K562 (cell line): Measurements from ENCODE around the gene CPT1B. TPM values are rescaled to one million over a fixed set of nuclear protein-coding genes. Genes with fewer than 3 reads are reported as not detected.

ENCODE experiments used
- GABPB1 ChIP-seq: sonication (generic); formaldehyde crosslinking; IDR thresholded peaks from 2 replicates; pipeline ENCODE4 v1.8.0; 2022; ENCODE audit warnings: mild to moderate bottlenecking, missing genetic modification reagents
- MAFK ChIP-seq: IDR thresholded peaks from 2 replicates; pipeline ENCODE4 v1.6.1; 2011; ENCODE audit warnings: low read length, improper control_type of control experiment
- MAZ ChIP-seq, 2 experiments: fragments of 450-650 bp in 1 of 2; sonication (generic) in 1 of 2; formaldehyde crosslinking; IDR thresholded peaks in 1 of 2; conservative IDR thresholded peaks in 1 of 2; 2 replicates each; pipeline versions ENCODE4 v1.4.0 to v1.5.0; 2020; ENCODE audit warnings: mild to moderate bottlenecking in 1 of 2, missing genetic modification reagents in 1 of 2
- MNT ChIP-seq, 2 experiments: fragments of 450-650 bp; conservative IDR thresholded peaks; 2 replicates each; pipeline ENCODE4 v1.6.1; 2017; ENCODE audit warnings: mild to moderate bottlenecking in 2 of 2, moderate library complexity in 2 of 2
- MYBL2 ChIP-seq, 2 experiments: fragments of 450-650 bp in 1 of 2; sonication (generic) in 1 of 2; formaldehyde crosslinking in 1 of 2; IDR thresholded peaks; 2 replicates each; pipeline versions ENCODE4 v1.6.1 to v1.8.1; 2017 to 2022; ENCODE audit warnings: borderline replicate concordance in 1 of 2, inconsistent platforms in 1 of 2, low read depth in 1 of 2, mild to moderate bottlenecking in 1 of 2, missing genetic modification reagents in 1 of 2, moderate library complexity in 1 of 2
- NFE2L1 ChIP-seq: fragments of 450-650 bp; IDR thresholded peaks from 2 replicates; pipeline ENCODE4 v1.6.1; 2016; ENCODE audit warnings: missing genetic modification characterization, low read depth, mild to moderate bottlenecking, missing compliant biosample characterization, moderate library complexity, borderline replicate concordance
- PBX2 ChIP-seq, 2 experiments: IDR thresholded peaks in 1 of 2; conservative IDR thresholded peaks in 1 of 2; 2 replicates each; pipeline ENCODE4 v1.6.1; 2016; ENCODE audit warnings: low read depth in 2 of 2, mild to moderate bottlenecking in 1 of 2, missing compliant biosample characterization in 1 of 2, missing genetic modification characterization in 1 of 2, moderate library complexity in 1 of 2
- PRMT5 ChIP-seq: sonication (generic); formaldehyde crosslinking; IDR thresholded peaks from 2 replicates; pipeline ENCODE4 v1.5.0; 2020; ENCODE audit warnings: missing genetic modification reagents
- SIN3A ChIP-seq, 2 experiments: fragments of 150-350 bp in 1 of 2; IDR thresholded peaks; 2 replicates each; pipeline ENCODE4 v1.6.1; 2011 to 2016; ENCODE audit warnings: borderline replicate concordance in 2 of 2, low read depth in 2 of 2, low read length in 2 of 2, mild to moderate bottlenecking in 2 of 2, moderate library complexity in 2 of 2; ENCODE audit not compliant: control insufficient read depth in 1 of 2
- TGIF2 ChIP-seq: sonication (generic); formaldehyde crosslinking; IDR thresholded peaks from 2 replicates; pipeline ENCODE4 v1.8.1; 2022; ENCODE audit warnings: mild to moderate bottlenecking, missing genetic modification reagents, moderate library complexity
- XRCC4 ChIP-seq: IDR thresholded peaks from one replicate; pipeline ENCODE4 v1.6.1; 2011; ENCODE audit not compliant: insufficient read depth, insufficient read length; ENCODE audit errors: extremely low read depth
- ZNF639 ChIP-seq, 2 experiments: fragments of 200-800 bp in 1 of 2; sonication (Bioruptor generic) in 1 of 2; sonication (generic) in 1 of 2; formaldehyde crosslinking in 1 of 2; IDR thresholded peaks in 1 of 2; conservative IDR thresholded peaks in 1 of 2; 2 replicates each; pipeline versions ENCODE4 v1.5.0 to v1.6.1; 2016 to 2020; ENCODE audit warnings: missing compliant biosample characterization in 1 of 2, missing genetic modification characterization in 1 of 2, missing genetic modification reagents in 1 of 2
- polyA plus RNA-seq, 8 experiments: library from polyadenylated mRNA; depleted of rRNA in 4 of 8; stranded (reverse) in 5 of 8; unstranded in 3 of 8; fragments of >200 nt; fragmentation: Nextera tagmentation in 2 of 8; fragmentation: Illumina TruSeq in 1 of 8; extraction: Ambion mirVana in 2 of 8; extraction: Trizol in 1 of 8; gene quantifications; 2 replicates each; pipeline versions ENCODE4 v1.2.1 to v1.2.3, GENCODE V29; 2011 to 2014; ENCODE audit warnings: inconsistent platforms in 1 of 8, missing spikeins in 1 of 8
- total RNA-seq, 7 experiments: library from RNA; depleted of rRNA in 6 of 7; stranded (reverse); fragments of >200 nt in 6 of 7; fragmentation: Illumina TruSeq in 2 of 7; extraction: Trizol in 2 of 7; gene quantifications; 2 replicates each; pipeline versions ENCODE4 v1.2.1 to v1.2.3, GENCODE V29; 2011 to 2021; ENCODE audit warnings: low replicate concordance in 1 of 7
- TF ChIP-seq, protein P1 (sequence below), 3 experiments: fragments of 200-800 bp in 1 of 3; fragments of 250-450 bp in 1 of 3; fragments of 450-650 bp in 1 of 3; sonication (Bioruptor Pico) in 1 of 3; sonication (Bioruptor generic) in 1 of 3; formaldehyde crosslinking in 1 of 3; IDR thresholded peaks; 2 replicates each; pipeline versions ENCODE4 v1.6.1 to v1.8.0; 2016 to 2022; ENCODE audit warnings: mild to moderate bottlenecking in 2 of 3, missing genetic modification characterization in 2 of 3, missing compliant biosample characterization in 1 of 3, moderate library complexity in 1 of 3

CPT1B gene
- total and polyA plus RNA-seq, 9 of the 15 experiments (the other 6 are each of a cell fraction or from before 2014, with no cell fraction given) = 0.35 to 6.1 (median 2.6) TPM

DNA sequence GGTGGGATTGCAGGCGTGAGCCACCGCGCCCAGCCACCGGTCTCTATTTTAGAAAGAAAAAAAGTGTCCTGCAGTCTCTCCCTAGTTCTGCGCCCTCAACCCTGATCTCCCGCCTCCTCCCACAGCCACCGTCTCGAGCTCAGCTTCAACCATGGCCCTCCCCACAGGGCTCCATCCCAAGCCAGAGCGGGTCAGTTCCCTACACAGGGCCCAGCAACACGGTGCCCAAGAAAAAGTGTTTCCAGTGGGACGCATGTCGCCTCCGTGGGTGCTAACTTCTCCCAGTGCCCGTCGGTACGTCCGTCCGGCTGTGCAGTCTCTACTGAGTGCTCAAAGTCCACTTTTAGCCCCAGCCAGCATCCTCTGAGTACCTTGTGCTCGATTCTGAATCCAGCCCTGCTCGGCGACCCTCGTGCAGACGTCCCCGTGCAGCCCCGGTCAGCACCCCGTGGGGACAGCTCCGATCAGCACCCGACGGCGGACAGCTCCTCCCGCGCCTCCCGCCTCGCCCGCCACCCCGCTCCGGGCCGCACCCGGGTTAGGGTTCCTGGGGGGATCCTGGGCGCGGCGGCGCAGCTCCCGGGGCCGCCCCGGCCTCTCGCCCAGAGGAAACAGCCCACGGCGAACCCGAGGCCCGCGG lies 21.7 kb upstream of the CPT1B start (continued):
- peak; percentile 83 to 93 for TF ChIP-seq MNT (conservative IDR thresholded peaks at IDR 0.05)
- peak; percentile 99 for TF ChIP-seq PRMT5 (CRISPR knock-in tag)
- TF ChIP-seq PBX2 (CRISPR knock-in tag; IDR thresholded peaks at IDR 0.05; ENCODE audit: low read depth) = peak; percentile 77
- TF ChIP-seq PBX2 (tag; conservative IDR thresholded peaks at IDR 0.05; ENCODE audit: low read depth) = no peak
- no peak for TF ChIP-seq MAFK
- peak; percentile 97 to 100 for TF ChIP-seq SIN3A (IDR thresholded peaks at IDR 0.05; ENCODE audit: borderline replicate concordance in 2 of 2, control insufficient read depth in 1 of 2, low read depth in 2 of 2, low read length in 2 of 2)
- TF ChIP-seq MAZ (CRISPR knock-in tag; conservative IDR thresholded peaks at IDR 0.05 in 1 of 2, IDR thresholded peaks at IDR 0.05 in 1 of 2) = peak; percentile 22 to 96; a peak in 2 of 4 replicates
- TF ChIP-seq TGIF2 (CRISPR knock-in tag) = peak; percentile 98; the same call in 1 of the 2 replicates
- no peak for TF ChIP-seq NFE2L1 (tag)
- TF ChIP-seq MYBL2 (IDR thresholded peaks at IDR 0.05; ENCODE audit: low read depth) = no peak
- TF ChIP-seq MYBL2 (CRISPR knock-in tag; IDR thresholded peaks at IDR 0.05; ENCODE audit: borderline replicate concordance) = peak; percentile 59; the same call in 1 of the 2 replicates
- TF ChIP-seq, protein P1, sequence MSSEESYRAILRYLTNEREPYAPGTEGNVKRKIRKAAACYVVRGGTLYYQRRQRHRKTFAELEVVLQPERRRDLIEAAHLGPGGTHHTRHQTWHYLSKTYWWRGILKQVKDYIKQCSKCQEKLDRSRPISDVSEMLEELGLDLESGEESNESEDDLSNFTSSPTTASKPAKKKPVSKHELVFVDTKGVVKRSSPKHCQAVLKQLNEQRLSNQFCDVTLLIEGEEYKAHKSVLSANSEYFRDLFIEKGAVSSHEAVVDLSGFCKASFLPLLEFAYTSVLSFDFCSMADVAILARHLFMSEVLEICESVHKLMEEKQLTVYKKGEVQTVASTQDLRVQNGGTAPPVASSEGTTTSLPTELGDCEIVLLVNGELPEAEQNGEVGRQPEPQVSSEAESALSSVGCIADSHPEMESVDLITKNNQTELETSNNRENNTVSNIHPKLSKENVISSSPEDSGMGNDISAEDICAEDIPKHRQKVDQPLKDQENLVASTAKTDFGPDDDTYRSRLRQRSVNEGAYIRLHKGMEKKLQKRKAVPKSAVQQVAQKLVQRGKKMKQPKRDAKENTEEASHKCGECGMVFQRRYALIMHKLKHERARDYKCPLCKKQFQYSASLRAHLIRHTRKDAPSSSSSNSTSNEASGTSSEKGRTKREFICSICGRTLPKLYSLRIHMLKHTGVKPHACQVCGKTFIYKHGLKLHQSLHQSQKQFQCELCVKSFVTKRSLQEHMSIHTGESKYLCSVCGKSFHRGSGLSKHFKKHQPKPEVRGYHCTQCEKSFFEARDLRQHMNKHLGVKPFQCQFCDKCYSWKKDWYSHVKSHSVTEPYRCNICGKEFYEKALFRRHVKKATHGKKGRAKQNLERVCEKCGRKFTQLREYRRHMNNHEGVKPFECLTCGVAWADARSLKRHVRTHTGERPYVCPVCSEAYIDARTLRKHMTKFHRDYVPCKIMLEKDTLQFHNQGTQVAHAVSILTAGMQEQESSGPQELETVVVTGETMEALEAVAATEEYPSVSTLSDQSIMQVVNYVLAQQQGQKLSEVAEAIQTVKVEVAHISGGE (CRISPR knock-in tag; IDR thresholded peaks at IDR 0.05) = peak in 1 of 3 experiments; percentile 42; a peak in 1 of 6 replicates
- peak; percentile 81 for TF ChIP-seq GABPB1 (CRISPR knock-in tag)
- peak; percentile 65 to 99; a peak in 3 of 4 replicates for TF ChIP-seq ZNF639 (CRISPR knock-in tag; conservative IDR thresholded peaks at IDR 0.05 in 1 of 2, IDR thresholded peaks at IDR 0.05 in 1 of 2)
- TF ChIP-seq XRCC4 = no peak
